HG02885 (cell line): Measurements from ENCODE around the gene C2.
"Not testable (repeated sequence)": the region's sequence is repeated elsewhere in the genome, so short reads cannot be mapped to it uniquely, and the experiment has no call there.

Experiments
- ATAC-seq: cut with Tn5 transposase; IDR thresholded peaks from one replicate; pipeline ENCODE4 v1.9.1; 2021; ENCODE audit warnings: mild to moderate bottlenecking; ENCODE audit not compliant: unreplicated experiment, poor library complexity

The C2 gene

DNA sequence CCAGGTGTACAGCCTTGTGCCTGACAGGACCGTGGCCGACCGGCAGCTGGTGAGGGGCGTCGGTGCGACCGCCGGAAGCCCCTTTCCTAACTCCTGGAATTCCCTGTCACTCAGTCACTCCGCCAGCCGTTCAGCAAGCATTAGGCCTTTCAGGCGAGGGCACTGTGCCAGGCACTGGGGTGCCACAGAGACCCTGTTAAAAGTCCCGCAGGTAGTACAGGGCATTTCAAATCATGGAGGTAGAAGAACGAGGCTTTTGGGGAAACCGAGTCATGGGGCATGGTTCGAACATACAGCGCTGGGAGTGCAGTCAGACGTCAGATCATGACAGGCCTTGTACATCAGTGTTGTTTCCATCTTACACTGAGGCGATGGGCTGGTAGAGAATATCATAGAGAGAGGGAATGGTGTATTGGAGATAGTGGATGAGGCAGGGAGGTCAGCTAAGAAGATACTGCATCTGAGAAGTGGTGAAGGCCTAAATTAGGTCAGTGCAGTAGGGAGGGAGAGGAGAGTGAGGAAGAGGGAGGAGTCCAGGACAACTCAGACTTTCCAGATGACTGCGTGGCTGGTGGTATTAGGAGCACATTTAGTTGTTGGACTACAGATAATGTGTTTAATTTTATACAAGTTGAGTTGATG lies 45.3 kb downstream of the C2 start:
- no peak for ATAC-seq

DNA sequence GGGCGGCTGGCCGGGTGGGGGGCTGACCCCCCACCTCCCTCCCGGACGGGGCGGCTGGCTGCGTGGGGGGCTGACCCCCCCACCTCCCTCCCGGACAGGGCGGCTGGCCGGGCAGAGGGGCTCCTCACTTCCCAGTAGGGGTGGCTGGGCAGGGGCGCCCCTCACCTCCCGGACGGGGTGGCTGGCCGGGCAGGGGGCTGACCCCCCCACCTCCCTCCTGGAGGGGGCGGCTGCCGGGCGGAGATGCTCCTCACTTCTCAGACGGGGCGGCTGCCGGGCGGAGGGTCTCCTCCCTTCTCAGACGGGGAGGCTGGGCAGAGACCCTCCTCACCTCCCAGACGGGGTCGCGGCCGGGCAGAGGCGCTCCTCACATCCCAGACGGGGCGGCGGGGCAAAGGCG lies 48.5 kb downstream of the C2 start:
- not testable (repeated sequence) for ATAC-seq

DNA sequence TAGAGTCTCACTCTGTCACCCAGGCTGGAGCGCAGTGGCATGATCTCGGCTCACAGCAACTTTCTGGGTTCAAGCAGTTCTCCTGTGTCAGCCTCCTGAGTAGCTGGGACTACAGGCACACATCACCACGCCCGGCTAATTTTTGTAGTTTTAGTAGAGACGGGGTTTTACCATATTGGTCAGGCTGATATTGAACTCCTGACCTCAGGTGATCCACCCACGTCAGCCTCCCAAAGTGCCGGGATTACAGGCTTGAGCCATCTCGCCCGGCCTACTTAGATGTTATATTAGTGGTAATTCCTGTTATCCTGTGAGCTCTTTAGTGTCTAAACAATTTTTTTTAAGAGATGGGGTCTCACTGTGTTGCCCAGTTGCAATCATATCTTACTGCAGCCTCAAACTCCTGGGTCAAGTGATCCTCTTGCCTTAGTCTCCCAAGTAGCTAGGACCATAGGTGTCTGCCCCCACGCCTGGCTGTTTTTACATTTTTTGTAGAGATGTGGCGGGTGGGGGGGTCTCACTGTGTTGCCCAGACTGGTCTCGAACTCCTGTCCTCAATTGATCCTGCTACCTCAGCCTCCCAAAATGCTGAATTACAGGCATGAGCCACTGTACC lies 50.4 kb downstream of the C2 start:
- ATAC-seq = no peak

DNA sequence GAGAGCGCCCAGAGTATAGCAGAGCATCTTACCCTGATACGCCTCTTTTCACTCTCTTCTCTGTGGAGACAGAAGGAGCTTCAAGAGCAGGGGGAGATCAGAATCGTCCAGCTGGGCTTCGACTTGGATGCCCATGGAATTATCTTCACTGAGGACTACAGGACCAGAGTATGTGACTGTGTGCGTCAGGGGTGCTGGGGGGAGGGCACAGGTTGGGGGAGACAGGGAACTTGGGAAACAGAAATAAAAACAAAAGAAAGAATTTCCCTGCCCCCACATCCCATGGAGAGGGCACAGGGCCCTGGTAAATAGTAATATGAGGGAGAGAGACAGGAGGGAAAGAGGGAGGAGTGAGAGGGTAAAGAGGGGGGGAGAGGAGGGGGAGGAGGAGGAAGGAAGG lies 51.3 kb downstream of the C2 start:
- no peak for ATAC-seq

DNA sequence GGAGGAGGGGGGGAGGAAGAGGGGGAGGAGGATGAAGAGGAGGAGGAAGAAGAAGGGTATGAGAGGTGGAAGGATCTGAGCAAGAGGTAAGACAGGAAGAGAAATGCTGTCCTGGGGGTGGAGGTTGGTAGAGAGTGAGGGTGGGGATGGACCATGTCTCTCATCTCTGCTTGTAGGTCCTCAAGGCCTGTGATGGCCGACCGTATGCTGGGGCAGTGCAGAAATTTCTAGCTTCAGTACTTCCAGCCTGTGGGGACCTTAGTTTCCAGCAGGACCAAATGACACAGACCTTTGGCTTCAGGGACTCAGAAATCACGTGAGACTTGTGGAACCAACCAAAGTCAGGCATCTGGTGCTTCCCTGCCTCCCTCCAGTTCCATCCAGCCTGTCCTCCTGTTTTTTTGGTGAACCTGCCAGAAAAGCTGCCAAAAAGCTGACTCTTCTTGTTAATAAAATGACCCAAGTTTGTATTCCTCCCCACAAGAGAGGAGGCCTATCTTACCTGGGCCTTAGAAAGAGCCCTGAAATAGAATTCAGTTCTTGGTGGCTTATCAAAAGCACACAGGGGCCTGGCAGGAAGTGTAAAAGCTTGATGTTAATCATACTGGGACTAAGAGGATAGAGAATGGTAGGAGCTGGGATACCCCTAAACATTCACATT lies 51.9 kb downstream of the C2 start:
- ATAC-seq = no peak

DNA sequence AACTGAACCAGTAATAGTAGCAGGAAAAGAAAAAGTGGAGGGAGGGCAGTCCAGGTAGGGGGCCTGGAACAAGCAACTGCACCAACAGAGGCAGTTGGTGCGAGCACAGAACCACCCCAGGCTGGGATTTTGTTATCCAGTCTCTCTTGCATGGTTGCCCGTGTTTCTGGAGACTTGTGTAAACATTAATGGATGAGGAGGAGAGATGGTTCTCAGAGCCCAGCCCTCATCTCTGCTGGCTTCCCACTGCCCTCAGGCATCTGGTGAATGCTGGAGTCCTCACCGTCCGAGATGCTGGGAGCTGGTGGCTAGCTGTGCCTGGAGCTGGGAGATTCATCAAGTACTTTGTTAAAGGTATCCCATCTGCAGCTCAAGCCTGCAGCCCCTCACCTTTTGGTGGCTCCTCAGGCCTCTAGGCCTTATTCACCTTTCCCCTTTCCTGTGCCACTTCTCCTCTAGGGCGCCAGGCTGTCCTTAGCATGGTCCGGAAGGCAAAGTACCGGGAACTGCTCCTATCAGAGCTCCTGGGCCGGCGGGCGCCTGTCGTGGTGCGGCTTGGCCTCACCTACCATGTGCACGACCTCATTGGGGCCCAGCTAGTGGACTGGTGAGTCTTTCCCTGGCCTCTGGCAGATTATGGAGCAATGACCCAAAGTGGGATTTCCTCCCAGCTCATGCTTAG lies 52.8 kb downstream of the C2 start:
- ATAC-seq = not testable (repeated sequence)

DNA sequence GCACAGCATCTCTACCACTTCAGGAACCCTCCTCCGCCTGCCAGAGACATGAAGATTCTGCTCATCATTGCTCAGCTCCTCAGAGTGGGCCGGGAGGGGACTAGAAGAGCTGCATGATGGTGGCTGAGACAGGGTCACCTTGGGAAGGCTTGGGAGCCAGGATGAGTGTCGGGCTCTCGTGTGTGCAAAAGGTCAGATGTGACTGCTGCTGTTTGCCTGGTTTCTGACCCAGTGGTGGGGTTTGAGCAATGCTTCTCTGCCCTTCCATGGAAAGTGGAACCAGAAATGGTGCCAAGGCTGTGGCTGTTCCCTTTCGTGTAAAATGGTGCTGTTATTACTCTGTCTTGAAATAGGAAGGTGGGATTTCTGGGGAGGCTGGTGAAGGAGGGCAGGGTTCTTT lies 53.5 kb downstream of the C2 start:
- not testable (repeated sequence) for ATAC-seq

DNA sequence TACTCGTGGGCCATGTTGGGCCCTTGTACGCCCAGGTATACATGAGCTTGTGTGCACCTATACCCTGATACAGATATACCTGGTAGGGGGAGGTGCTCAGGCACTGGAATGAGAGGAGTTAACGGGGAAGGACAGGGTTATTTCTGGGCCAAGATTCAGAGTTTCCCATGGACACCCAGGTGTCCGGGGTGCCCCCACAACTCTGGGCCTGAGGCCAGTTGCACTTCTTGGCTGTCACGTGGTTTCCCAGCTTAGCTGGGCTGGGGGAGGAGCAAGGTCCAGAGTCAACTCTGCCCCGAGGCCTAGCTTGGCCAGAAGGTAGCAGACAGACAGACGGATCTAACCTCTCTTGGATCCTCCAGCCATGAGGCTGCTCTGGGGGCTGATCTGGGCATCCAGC lies 54.2 kb downstream of the C2 start, which contains the start of gene C4A:
Gene C4A (plus strand): TSS at position 314 of the 400 bp plus-strand sequence. CDS start 51 bp downstream, at position 365.
- ATAC-seq = not testable (repeated sequence)

DNA sequence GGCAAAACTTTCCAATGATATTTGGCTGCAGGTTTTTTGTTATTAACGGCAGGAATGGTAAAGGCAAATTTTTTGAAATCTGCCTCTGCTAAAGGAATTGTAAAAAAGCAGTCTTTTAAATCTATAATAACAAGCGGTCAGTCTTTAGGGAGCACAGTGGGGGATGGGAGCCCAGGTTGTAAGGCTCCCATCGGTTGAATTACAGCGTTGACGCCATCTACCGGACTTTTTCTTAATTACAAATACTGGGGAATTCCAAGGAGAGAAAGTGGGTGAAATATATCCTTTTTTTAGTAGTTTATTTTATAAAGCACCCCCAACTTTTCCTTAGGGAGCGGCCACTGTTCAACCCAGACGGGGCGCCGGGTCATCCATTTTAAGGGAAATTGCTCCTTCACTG lies 61.8 kb downstream of the C2 start:
- ATAC-seq = not testable (repeated sequence)

DNA sequence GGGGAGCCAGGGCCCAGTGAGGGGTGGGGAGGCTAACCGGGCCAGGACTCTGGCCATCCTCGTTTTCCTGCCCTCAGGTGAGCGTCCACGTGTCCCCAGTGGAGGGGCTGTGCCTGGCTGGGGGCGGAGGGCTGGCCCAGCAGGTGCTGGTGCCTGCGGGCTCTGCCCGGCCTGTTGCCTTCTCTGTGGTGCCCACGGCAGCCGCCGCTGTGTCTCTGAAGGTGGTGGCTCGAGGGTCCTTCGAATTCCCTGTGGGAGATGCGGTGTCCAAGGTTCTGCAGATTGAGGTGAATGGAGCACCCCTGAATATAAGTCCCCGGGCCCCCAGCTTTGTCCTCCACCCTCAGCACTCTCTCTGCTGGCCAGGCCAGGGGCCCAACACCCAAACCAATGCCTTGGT lies 66.9 kb downstream of the C2 start:
- ATAC-seq = not testable (repeated sequence)
